Adipocyte (in vitro differentiated cells): ENCODE data around the gene KANK4.
A peak's percentile ranks its signal among the peaks of the same experiment; 100 is the strongest.

Experiments
- DNase-seq: peaks from one replicate; pipeline ENCODE4 v3.0.0-alpha.2; 2015; ENCODE audit warnings: low read depth
- H3K27me3 ChIP-seq: replicated peaks from 2 replicates; pipeline ENCODE4 v1.7.0; 2013; ENCODE audit warnings: mild to moderate bottlenecking, low read length, moderate library complexity; ENCODE audit not compliant: control insufficient read depth, insufficient read depth
- H3K36me3 ChIP-seq: 2 replicates; pipeline ENCODE4 v1.7.0; 2013; ENCODE audit warnings: low read length, mild to moderate bottlenecking, moderate library complexity; ENCODE audit not compliant: control insufficient read depth, insufficient read depth, severe bottlenecking
- H3K4me1 ChIP-seq: 2 replicates; pipeline ENCODE4 v1.7.0; 2013; ENCODE audit warnings: mild to moderate bottlenecking, low read length, moderate library complexity; ENCODE audit not compliant: control insufficient read depth, insufficient read depth
- H3K4me3 ChIP-seq: 2 replicates; pipeline ENCODE4 v1.7.0; 2013; ENCODE audit warnings: mild to moderate bottlenecking, low read length, moderate library complexity
- H3K9ac ChIP-seq: 2 replicates; pipeline ENCODE4 v1.7.0; 2013; ENCODE audit warnings: mild to moderate bottlenecking, low read length, moderate library complexity
- H3K9me3 ChIP-seq: 2 replicates; pipeline ENCODE4 v1.7.0; 2013; ENCODE audit warnings: mild to moderate bottlenecking, low read length, moderate library complexity; ENCODE audit not compliant: control insufficient read depth

The KANK4 gene

DNA sequence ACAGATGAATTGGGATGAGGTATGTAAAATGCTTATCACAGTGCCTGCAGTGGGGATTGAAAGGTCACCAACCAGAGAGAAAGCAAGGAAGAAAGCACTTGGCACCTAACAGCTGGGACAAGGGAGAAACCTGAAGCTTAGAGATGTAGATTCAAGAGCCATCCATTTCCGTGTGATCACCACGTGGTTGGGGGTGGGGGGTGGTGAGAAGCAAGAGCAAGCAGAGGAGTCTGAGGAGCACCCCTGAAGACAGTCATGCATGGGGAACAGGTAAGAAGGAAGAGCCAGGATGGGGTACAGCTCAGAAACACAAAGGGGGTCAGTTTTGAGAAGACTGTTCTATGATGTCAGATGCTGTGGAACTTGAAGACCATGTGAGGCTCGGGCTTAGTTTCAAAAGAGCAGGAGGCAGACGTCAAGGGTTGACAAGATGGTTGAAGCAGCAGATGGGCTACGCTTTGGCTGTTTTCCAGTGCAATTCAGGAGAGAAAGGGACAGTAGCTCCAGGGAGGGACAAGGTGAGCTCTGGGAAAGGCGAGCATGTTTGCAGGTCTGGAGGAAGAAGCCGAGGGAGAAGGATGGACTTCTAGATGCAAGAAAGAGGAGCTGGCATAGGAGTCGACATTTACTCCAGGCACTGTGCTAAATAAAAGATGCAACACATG lies 17.4 kb downstream of the KANK4 start:
- no peak for DNase-seq
- no peaks in the 10 kb centered on the region for H3K9me3 ChIP-seq
- H3K9ac ChIP-seq = no peak overlapping the region
- no peaks in the 10 kb centered on the region for H3K4me1 ChIP-seq
- H3K27me3 ChIP-seq = peaks cover 33% of the 10 kb centered on the region
- H3K36me3 ChIP-seq = no peaks in the 10 kb centered on the region
- H3K4me3 ChIP-seq = no peak overlapping the region

DNA sequence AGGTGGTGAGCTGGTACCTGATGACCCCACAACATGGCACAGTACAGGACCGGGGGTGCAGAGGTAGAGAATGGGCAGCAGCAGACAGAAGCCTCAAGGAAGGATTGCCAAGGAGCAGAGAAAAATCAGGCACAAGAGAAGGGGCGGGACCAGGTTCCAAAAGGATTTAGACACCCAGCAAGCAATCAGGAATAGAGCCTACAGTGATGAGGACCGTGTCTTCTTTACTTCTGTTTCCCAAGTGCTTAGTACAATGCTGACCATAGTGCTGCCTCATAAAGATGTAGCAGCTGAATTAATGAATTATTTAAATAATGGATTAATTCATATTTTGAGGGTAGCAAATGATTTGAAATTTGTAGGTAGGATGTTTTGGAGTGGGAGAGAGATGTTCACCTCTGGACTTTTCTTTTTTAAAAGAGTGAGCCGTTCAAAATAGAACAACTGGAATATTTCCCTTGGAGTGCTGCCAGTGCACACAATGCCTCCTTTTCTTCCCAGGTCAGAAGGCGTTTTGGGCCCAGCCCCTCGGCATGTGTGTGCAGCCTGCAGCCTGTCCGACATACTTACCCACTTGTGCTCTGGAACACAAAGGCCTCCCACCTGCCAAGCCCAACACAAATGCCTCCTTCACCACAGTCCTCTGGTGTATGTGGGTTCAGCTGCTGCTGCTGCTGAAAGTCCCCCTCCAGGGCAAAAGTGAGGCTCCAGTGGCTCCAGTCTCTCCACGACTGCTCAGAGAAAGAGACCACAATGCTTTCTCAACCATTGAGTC lies 19.6 kb downstream of the KANK4 start:
- H3K4me1 ChIP-seq = peaks cover 9% of the 10 kb centered on the region
- DNase-seq = no peak
- H3K36me3 ChIP-seq = no peaks in the 10 kb centered on the region
- peaks cover 32% of the 10 kb centered on the region for H3K27me3 ChIP-seq
- H3K4me3 ChIP-seq = no peak overlapping the region
- no peak overlapping the region for H3K9ac ChIP-seq
- H3K9me3 ChIP-seq = no peaks in the 10 kb centered on the region

DNA sequence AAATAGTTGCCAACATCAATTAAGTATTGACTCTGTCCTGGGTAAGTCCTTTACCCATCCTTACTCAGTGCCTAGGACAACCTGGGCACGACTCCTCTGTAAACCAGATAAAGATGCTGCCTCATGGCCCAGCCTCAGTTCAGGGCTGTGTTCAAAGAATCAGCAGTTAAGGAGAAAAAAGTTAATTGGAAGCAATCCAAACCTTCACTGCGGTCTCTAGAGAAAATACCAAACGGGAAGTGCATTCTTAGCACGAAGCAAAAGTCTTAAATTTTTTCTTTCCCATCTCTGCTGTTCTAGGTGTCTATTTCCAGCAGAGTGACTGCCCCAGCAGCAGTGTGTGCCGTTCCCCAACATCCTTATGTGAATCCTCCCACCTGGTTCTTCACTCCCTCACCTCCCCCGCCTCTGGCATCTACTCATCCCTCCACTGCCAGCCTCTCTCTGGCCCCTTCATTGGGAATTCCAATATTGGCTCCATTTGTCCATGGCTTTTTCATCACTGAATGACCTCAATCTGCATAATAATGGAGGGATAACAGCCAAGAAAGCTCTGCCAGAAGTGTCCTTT lies 23.2 kb downstream of the KANK4 start:
- H3K9me3 ChIP-seq = peaks cover 5% of the 10 kb centered on the region
- peaks cover 21% of the 10 kb centered on the region for H3K27me3 ChIP-seq
- H3K36me3 ChIP-seq = no peaks in the 10 kb centered on the region
- peaks cover 9% of the 10 kb centered on the region for H3K4me1 ChIP-seq
- no peak overlapping the region for H3K9ac ChIP-seq
- peak overlapping the region; percentile 52 for H3K4me3 ChIP-seq
- DNase-seq = peak; percentile 79

DNA sequence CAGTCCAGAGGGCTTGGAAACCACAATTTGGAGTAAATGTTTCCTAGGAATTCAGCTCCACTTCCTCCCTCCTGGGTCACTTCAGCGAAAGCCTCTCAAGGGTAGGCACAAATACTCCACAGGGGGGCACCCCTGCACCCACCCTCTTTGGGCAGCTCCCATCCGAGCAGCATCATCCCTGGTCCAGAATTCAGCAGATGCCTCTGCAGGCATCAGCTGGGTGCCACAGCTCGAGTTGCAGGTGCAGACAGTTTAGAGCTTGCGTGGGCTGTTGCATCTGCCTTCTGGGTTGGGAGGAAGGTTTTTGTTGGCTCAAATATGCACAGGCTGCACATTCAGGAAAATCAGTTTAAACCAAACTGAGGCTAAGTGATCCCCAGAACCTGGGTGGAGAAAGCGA lies 25.0 kb downstream of the KANK4 start:
- Histone ChIP-seq H3K9me3 (peaks cover 5% of the 10 kb centered on the region), H3K36me3 (no peaks in the 10 kb centered on the region), H3K9ac (no peak overlapping the region), H3K4me1 (peaks cover 9% of the 10 kb centered on the region), H3K27me3 (peaks cover 10% of the 10 kb centered on the region), H3K4me3 (no peak overlapping the region)
- no peak for DNase-seq

DNA sequence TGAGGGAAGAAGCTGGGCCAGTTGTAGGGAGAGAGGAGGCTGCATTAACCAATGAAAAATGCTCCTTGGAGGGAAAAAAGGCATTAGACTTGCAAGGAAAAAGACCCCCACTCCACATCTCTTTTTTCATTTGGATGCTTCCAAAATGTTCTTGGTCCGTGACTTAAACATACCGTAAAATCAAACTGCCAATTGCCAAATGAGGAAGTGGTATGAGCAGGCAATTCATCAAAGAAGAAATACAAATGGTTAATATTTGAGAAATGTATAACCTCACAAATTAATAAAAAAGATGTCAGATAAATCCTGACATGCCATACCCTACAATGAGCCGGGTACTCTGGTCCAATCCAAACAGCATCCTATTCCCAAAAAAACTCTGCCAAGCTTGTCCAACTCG lies 30.6 kb downstream of the KANK4 start:
- H3K9ac ChIP-seq = no peak overlapping the region
- no peaks in the 10 kb centered on the region for H3K36me3 ChIP-seq
- H3K9me3 ChIP-seq = peaks cover 5% of the 10 kb centered on the region
- DNase-seq = no peak
- H3K4me3 ChIP-seq = no peak overlapping the region
- no peaks in the 10 kb centered on the region for H3K4me1 ChIP-seq
- H3K27me3 ChIP-seq = peaks cover 55% of the 10 kb centered on the region

DNA sequence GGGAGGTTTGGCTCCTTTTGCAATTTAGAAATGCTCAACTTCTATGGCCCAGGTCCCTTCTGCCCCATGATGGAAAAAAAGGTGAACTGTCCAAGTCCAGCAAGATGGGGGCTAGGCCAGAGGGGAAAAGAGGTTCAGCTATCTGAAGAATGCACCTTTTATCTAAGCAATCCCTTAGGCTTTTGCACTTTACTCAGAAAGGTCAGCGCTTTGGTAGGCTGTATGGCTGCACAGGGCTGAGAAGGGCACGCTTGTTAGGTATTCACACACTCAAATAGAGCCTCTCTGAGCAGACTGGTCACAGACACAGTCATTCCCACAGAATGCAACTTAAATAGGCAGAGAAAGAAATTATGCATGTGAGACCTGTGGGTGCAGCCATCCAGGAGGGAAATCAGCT lies 31.0 kb downstream of the KANK4 start:
- no peak for DNase-seq
- Histone ChIP-seq H3K4me3 (no peak overlapping the region), H3K36me3 (no peaks in the 10 kb centered on the region), H3K9me3 (peaks cover 5% of the 10 kb centered on the region), H3K9ac (no peak overlapping the region), H3K4me1 (no peaks in the 10 kb centered on the region), H3K27me3 (peaks cover 59% of the 10 kb centered on the region)

DNA sequence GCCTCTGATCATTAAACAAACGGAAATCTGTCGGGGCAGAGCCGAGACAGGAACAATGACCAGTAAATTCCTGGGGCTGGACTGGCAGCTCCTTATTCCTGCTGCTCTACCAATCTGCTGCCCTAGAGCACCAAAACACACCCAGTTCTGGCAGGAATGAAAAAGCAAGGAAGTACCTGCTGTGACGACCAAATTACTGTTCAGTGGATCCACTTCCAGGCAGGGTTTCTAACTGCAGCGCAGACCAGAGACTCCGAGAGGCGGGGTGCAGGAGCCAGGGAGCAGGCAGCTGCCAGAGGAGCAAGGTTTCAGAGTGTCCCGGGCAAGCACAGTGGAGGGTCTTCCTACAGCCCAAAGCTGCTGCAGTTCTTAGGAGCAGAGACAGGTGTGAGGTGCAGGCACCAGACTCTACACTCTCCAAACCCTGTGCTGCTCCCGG lies 32.4 kb downstream of the KANK4 start:
- DNase-seq = peak; percentile 20
- no peak overlapping the region for H3K9ac ChIP-seq
- H3K4me3 ChIP-seq = no peak overlapping the region
- H3K36me3 ChIP-seq = no peaks in the 10 kb centered on the region
- H3K27me3 ChIP-seq = peaks cover 63% of the 10 kb centered on the region
- peaks cover under 1% of the 10 kb centered on the region for H3K9me3 ChIP-seq
- no peaks in the 10 kb centered on the region for H3K4me1 ChIP-seq

DNA sequence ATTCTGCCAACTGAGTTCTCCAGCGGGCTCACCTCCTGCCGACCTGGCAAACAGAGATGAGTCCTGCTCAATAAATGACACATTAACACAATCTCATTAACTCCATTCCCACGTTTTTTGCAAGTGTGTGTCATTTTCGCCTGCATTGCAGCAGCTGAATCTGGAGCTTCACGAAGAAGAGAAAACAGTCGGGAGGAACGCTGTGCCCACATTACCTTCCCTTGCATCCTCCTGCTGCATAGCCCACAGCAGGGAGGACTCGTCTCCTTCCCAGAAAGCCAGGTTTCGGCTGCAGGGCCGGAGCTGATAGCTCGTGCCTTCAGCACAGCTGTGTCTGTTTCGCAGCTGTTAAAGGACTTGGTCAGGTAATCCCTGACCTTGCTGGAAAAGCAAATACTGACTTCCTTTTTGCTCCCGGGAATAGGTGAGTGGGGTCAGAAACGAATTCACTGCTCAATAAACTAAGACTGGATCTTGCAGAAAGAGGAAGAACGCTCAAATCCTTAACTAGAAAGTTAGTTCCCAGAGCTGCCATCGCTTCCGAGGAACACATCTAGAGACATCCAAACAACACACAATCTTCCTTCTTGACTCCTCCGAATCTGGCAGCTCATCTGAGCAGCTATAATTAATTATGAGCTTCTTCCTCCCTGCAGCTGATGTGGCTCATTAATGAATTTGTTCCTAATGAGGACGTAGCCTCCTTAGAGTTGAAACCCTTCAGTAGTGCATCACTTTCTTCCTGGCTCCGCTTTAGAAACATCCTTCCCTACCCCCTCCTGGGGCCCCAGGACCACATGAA lies 33.0 kb downstream of the KANK4 start:
- DNase-seq = no peak
- H3K36me3 ChIP-seq = no peaks in the 10 kb centered on the region
- H3K4me1 ChIP-seq = no peaks in the 10 kb centered on the region
- H3K9ac ChIP-seq = no peak overlapping the region
- peaks cover 2% of the 10 kb centered on the region for H3K9me3 ChIP-seq
- H3K4me3 ChIP-seq = no peak overlapping the region
- peaks cover 60% of the 10 kb centered on the region for H3K27me3 ChIP-seq

DNA sequence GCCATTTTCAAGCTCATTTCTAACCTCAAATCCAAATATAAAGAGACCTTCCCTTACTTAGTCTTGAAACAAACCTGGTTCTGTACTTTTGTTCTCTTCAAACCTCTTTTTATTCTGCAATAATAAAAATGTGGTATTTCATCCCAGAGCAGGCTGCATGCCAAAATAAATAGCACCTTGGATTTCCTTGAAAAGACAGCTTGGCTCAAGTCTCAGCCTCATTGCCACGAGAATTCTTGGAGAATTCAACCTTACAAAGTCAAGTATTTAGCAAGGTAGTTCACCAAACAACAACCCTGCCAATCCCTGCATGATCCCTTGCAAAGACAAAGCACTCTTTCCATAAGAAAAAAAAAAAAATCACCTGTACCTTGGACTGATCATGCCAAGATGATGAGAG lies 33.8 kb downstream of the KANK4 start:
- Histone ChIP-seq H3K4me1 (no peaks in the 10 kb centered on the region), H3K27me3 (peaks cover 60% of the 10 kb centered on the region), H3K4me3 (no peak overlapping the region), H3K9ac (no peak overlapping the region), H3K9me3 (peaks cover 8% of the 10 kb centered on the region), H3K36me3 (no peaks in the 10 kb centered on the region)
- DNase-seq = no peak

DNA sequence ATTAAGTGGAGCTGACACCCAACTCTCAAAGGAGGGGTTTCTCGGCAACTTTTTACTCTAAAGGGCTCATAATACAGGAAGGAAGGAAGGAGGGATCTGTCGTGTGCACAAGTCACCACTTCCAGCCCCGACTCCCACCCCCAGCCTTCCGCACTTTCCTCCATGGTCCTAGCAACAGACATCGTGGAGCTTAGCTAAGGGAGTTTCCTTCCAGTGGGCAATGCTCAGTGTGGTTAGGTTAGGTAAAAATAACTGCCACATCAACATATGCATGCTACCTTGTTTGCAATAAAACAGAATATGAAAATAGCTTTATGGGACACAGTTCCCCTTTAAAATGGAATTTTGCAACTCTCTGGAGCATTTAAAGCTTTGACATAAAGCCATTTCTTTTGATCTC lies 35.2 kb downstream of the KANK4 start:
- Histone ChIP-seq H3K4me1 (no peaks in the 10 kb centered on the region), H3K36me3 (no peaks in the 10 kb centered on the region), H3K4me3 (no peak overlapping the region), H3K9ac (no peak overlapping the region), H3K27me3 (peaks cover 63% of the 10 kb centered on the region), H3K9me3 (peaks cover 8% of the 10 kb centered on the region)
- no peak for DNase-seq
